ENCODE results near the gene AP1S1.
"Not testable (repeated sequence)": the region's sequence is repeated elsewhere in the genome, so short reads cannot be mapped to it uniquely, and the experiment has no call there.

AP1S1 gene

DNA sequence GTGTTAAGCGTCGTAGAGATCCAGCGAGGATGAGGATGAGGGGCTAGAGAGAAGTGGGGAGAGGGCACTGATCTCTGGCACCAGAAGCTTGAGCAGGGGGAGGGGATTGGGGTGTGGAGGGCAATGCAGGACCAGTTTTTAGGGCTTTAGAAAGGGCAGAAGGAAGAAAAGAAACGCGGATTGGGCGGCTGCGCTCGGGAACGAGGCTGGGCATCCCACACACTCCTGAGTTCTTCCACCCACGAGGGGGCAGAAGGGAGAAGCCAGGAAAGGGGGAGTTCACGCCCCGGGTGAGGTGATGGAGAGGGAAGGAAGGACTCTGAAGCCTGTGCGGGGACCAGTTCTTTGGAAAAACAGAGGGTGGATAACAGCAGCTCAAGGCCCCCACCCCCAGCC, 17.2 kb downstream of the AP1S1 start:
- no peak for DNase-seq

DNA sequence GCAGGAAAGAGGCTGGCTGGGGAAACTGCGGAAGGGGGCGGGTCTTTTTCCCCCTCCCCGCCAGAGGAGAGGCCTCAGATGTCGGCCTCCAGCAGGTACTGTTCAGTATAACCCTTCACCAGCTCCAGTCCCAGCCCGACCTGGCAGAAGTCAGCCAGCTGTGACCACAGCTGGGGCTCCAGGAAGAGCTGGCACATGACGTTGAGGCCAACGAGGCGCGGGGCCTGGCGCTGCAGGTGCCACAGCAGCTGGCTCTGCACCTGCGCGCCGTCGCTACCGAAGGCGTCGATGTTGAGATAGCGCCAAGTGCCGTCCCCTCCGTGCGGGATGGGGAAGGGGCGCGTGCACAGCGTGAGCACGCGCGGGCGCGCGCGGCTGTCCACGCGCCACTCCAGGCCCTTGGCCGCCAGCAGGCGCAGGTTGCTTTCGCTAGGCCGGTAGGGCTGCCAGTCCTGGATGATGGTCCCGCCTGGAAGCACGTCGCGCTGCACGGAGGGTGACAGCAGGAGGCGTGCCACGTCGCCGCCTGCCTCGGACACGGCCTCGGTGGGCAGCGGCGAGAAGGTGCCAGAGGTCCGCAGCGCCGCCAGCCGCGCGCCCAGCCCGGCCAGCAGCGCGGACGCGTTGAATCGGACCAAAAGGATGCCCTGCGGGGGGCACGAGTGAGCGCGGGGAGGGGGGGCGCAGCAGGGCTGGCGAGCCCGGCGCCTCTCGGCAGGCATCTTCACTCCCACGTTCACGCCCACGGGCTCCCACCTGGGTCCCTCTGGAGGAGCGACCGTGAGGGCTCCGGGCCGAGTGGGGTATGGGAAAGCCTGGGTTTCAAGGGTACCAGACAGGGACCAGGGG, 18.0 kb downstream of the AP1S1 start:
- peak in 1 of 5 donors; percentile 35 for DNase-seq

DNA sequence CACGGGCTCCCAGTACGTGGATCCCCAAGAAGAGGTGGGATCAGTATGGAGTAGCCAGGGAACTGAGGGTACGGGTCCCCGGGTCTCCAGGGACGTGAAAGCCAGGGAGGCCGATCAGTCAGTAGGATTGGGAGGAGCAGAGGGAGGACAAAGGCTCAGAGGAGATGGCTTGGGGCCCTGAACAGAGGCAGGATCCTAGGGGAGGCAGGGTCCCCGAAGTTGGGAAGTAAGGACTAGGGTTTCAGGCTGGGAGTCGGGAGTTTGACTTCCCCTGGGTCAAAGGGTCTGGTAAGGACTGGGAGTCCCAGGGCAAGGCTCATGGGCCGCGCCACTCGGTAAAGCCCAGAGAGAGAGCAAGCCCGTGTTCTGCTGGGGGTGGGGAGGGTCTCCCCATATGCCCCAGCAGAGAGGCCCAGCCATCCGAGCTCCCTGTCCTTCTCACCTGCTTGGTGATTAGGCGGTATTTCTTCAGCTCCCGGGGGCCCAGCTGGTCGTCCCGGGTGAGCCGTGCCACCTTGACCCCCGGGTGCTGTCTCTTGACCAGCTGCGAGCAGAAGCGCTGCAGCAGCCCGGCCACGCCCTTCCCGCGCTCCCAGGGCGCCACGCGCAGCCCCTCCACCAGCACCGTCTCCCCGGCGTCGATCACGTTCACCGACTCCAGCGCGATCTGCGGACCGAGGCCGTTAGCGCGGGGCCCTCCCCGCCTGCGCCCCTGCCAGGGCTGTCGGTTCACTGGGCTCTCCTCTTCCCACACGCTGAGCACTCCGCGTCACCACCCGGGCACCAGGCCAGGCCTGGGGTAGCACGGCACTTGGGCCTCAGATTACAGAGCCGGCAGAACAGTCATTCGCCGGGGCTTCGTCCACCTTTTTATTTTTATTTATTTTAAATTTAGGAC, 18.8 kb downstream of the AP1S1 start:
- no peak for DNase-seq

DNA sequence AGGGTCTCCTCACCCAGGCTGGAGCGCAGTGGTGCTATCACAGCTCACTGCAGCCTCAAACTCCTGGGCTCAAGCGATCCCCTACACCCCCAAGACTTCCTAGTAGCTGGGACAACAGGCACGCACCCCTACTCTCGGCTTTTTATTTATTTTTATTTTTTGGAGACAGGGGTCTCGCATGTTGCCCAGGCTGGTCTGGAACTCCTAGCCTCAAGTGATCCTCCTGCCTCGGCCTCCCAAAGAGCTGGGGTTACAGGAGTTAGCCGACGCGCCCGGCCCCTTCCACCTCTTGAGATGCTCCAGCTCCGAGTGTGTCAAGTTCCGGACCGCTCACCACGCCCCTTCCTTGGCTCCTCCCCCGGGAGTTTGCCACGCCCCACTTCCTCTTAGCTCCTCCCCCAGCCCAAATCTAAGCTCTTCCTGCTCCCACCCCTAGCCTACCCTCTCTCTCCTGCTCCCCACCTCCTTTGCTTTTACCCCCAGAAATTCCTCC, 19.5 kb downstream of the AP1S1 start:
- peak in 4 of 5 donors; percentile 39 to 79 (median 47) for DNase-seq

DNA sequence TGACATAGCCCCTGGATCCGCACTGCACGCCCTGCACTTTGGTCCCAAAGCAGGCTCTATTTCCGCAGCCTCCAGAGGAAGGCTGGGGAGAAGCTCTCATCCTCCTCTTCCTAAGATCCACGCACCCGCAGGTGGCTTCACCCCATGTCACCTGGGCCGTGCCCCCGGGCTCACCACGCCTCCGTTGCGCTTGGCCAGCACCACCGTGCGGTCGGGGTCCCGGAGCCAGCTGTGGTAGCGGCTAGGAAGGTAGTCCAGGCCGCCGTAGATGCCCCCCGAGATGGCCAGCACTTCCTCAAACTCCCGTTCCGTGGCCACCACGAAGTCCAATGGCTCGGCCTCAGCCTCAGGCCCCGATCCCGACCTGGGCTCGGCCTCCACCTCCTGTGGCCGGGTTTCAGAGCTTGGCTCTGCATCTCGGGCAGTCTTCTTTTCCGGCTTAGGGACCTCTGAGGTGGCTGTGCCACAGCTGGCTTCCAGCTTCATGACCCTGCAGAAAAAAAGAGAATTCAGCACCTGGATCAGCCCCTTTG, 20.1 kb downstream of the AP1S1 start:
- DNase-seq, result no peak

DNA sequence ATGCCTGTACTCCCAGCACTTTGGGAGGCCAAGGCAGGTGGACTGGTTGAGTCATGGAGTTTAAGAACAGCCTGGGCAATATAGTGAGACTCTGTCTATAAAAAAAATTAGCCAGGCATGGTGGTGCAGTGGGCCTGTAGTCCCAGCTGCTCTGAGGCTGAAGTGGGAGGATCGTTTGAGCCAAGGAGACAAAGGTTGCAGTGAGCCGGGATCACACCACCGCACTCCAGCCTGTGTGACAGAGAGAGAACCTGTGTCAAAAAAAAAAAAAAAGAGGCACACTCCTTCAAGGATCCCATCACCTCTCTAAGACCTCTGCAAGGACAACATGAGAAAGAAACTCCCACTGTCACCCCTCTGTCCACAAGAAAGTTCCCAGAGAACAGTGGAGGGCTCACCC, 21.4 kb downstream of the AP1S1 start:
- no peak for DNase-seq

DNA sequence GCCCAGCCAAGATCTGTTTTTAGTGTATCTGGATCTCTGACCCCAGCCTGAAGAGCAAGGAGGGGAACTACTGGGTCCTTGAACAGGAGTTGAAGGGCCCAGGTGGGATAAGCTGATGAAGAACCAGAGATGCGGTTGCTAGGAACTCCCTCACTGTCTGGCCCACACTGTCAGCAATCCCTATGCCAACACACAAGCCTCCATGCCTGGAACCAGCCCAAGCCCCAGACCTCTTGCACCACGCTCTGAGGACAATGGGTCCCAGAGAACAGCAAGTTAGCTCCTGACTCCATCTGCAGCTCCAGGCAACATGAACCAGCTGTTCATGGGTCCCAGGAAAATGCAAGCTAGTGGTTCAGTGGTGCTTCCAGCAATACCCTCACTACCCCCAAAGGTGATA, 23.4 kb downstream of the AP1S1 start:
- no peak for DNase-seq

DNA sequence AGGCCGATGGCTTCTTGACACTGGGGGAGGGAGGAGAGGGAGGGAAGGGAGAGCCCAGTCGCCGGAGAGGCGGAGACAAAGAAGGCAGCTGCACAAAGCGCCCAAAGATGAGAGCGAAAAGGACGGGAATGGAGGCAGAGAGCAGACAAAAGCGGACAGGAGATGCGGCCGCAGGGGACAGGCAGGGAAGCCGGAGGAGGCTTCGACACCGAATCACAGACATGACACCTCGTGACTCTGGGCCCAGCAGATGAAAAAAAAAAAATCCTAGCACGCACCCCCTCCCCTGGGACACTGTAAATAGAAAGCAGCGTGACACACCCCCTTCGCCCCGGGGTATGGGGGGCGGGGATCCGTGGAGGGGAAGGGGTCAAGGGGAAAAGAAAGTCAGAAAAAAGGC, 24.8 kb downstream of the AP1S1 start:
- DNase-seq, result no peak

DNA sequence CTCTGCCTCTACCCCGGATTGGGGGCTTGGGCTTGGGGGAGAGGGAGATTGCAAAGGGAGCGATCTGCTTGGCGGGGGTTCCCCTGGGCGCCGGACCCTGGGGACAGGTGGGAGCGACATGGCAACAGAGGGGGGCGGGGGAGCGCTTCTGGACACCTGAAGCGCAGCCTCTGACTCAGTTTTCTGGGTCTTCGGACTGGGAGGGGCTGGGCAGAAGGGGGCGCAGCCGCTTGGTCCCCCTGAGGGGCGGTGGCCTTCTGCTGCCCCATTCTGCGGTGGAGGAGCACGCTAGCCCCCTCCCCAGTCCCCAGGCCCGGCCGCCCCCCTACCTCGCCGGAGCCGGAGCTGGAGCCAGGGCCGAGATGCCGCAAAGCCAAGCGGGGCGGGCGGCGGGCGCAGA, 25.4 kb downstream of the AP1S1 start:
- no peak for DNase-seq

DNA sequence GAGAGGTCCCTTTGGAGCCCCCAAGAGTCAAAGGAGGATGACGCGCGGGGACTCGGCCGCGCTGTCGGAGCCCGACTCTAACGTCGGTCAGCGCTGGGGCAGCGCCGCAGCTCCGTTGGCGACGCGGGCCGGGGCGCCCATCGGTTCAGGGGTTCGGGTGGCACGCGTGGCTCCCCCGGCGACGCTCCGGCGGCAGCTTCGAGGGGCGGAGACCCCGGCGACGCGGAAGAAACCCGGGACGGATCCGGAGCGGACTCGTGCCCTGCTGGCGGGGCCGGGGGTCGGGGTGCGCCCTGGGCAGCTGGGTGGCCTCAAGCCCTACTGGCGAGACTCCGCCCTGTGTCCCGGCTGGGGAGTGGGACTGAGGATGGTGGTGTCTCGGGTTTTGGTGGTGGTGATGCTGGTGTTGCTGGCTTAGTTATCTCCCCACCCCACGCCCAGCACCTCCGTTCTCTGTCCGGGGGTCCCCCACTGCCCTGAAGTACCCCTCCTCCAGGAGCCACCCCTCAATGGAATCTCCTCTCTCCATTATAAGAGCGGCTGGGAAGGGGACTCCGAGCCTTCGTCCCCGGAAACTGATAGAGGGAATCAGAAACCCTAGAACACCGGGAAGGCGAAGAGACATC, 26.0 kb downstream of the AP1S1 start, which contains the start of gene NAT16:
Gene NAT16, minus strand, starts transcription at position 164 of the 626 bp plus-strand sequence. CDS start 5,486 bp downstream, outside the sequence.
- DNase-seq, result no peak

DNA sequence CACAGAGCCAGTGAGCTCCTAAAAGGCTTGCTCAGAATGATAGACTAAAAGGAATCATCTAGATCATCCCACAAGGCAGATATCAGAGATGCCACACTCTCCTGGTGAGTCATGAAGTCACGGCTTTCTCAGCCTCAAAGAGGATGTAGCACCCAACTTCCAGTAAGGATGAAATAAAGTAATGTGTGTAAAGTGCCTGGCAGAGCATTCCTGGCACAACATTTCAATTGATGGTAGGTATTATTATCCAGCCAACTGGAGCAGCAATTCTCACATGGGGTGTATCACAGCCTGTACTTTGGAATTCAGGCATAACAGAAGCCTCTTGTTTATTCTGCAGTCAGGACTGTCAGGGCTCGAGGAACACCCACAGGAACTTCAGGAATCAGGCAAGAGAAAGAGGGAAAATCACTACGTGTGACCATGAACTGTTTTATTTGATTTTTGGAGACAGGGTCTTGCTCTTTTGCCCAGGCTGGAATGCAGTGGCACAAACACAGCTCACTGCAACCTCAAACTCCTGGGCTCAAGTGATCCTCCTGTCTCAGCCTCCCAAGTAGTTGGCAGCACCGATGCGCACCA, 31.1 kb downstream of the AP1S1 start:
- no peak for DNase-seq

DNA sequence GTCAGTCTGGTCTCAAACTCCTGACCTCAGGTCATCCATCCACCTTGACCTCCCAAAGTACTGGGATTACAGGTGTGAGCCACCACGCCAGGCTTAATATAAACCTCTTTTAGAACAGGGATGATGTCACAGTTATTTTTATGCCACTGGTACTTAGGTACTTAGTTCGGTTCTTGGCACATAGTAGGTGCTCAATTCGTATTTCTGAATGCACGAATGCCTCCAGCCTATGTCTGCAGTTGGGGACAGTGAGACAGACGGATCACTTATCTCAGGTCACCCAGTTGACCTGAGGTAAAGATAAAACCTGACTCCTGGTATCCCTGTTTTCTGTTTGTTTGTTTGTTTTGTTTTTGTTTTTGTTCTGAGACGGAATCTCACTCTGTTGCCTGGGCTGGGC, 31.9 kb downstream of the AP1S1 start:
- no peak for DNase-seq

DNA sequence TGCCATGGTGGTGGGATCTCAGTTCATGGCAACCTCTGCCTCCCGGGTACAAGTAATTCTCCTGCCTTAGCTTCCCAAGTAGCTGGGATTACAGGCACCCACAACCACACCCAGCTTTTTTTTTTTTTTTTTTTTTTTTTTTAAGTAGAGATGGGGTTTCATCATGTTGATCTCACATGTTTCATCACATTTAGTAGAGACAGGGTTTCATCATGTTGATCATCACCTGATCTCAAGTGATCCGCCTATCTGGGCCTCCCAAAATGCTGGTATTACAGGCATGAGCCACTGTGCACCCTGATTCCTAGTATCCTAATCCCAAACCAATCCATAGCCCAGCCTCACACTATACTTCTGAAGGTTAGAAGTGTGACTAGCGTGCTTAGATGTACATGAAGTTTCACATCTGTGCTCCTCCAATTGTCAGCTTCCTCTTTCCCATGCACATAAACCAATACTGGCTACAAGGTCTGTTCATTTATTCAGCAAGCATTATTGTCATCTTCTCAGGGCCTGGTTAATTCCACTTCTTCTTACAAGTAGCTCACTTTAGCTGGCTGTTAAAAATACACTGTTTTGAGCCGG, 32.7 kb downstream of the AP1S1 start:
- no peak for DNase-seq

DNA sequence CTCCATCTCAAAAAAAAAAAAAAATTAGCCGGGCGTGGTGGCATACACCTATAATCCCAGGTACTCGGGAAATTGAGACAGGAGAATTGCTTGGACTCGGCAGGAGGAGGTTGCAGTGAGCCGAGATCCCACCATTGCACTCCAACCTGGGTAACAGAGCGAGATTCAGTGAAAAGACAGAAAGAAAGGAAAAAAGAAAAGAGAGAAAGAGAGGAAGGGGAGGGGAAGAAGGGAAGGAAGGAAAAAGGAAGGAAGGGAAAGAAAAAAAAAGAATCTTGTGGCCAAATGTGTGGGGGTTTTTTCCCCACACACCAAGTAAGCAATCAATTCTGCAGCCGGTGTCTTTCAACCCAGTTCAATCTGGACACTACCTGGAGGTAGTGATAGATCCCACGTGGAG, 34.8 kb downstream of the AP1S1 start:
- no peak for DNase-seq

DNA sequence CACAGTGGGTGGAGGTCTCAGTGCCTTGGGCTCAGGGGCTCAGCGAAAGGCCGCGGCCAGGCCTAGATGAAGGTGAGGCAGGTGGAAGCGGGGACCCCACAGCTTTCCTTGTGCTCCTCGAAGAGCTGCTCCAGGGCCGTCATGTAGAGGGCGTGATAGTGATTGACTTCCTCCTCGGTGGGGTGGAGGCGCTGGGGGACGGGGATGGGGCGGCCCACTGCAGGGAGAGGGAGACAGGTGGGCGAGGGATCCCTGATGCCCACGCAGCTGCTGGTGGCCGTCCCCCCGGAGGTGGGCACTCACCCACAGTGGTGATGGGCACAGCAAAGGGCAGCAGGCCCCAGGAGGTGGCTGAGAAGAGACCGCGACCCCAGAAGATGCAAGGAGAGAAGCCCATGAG, 41.6 kb downstream of the AP1S1 start:
- no peak for DNase-seq

DNA sequence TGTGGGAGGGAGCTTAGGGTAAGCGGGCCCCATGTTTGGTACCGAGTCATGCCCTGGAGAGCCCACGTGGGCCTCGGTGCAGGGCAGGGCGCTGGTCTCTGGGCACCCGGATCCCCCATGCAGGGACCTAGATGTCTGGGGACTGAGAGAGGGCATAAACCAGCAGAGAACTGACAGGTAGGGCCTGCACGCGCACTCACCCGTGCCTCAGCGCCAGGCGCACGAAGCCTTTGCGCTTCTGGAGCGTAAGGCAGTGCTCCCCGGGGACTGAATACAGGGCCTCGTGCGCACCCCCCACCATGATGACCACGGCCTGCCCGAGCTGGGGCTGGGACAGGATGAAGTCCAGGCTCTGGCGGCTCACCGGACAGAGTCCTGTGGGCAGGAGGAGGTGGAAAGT, 43.7 kb downstream of the AP1S1 start:
- DNase-seq, result no peak

DNA sequence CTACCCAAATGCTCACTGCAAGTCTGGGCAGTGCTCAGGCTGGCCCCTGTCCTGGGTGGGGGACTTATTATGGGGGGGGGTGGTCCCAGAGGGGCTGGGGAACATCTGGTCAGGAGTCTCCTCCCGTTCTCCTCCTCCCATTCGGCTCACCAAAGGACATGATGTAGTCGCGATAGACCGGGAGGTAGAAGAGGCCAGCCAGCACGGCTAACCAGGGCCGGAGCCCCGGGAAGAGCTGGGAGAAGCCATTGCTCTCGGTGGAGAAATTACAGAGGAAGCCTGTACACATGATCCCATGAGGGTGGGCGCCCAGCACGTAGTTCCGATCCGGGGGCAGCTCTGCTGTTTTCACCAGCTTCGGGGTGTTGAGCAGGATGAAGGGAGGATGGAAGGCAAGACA, 44.2 kb downstream of the AP1S1 start:
- DNase-seq, result no peak

DNA sequence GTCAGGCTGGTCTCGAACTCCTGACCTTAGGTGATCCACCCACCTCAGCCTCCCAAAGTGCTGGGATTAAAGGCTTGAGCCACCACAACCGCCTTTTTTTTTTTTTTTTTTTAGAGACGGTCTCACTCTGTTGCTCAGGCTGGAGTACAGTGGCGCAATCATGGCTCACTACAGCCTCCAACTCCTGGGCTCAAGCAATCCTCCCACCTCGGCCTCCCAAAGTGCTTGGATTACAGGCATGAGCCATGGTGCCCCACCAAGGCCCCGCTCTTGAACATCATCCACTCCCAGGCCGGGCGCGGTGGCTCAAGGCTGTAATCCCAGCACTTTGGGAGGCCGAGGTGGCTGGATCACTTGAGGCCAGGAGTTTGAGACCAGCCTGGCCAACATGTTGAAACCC, 45.2 kb downstream of the AP1S1 start:
- not testable (repeated sequence) for DNase-seq

DNA sequence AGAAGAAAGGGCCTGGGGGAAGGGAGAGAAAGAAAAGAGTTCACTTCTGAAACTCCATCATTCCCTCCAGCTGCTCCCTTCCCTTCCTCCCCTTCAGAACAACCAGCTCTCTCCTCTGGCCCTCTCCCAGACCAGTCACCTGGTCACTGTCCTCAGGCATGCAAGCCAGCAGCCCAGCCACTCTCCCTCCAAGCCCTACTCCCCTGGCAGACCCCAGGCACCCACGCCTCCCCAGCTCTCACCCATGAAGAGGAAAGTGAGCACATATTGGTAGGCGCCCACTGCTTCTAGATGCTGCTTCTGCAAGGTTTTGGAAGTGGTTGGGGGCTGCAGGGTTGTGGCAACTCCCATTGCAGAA, 46.2 kb downstream of the AP1S1 start:
- DNase-seq, result no peak

DNA sequence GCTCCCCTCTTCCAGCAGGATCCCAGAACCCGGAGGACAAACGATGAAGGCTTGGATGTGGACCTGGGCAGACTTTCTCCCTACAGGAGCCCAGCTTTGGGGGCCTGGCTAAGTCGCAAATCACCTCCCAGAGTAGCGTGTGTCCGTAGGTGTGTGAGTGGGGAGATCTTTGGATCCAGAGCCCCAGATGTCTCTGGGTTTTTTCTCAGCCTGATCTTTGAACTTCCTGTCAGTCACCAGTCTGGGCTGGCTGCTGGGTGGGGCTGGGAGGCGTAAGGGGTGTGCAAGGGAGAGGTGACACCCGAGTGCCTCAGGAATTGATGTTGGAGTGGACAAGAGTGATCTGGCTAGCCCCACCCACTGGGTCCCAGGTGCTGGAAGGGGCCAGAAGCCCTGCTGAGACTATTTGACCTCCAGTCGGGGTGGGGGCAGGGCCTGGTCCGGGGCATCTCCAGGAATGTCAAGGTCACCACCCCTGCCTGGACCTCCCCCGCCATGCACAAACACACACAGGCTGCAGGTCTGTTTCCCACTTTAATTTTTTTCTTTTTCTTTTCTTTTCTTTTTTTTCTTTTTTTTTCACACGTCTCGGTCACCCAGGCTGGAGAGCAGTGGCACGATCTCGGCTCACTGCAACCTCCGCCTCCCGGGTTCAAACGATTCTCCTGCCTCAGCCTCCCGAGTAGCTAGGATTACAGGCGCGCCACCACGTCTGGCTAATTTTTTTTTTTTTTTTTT, 46.8 kb downstream of the AP1S1 start, which contains the start of gene MOGAT3:
Gene MOGAT3, minus strand, starts transcription at position 175 of the 738 bp plus-strand sequence. CDS start 182 bp downstream, outside the sequence.
- DNase-seq, result no peak

Data from T-helper 1 cell (primary cell).